H9 (cell line): ENCODE measurements around the gene BPIFB6. TPM values are rescaled to one million over a fixed set of nuclear protein-coding genes. Genes with fewer than 3 reads are reported as not detected.

Experiments used
- DNase-seq: peaks from one replicate; pipeline ENCODE4 v3.0.0-alpha.2; 2017
- H2AFZ ChIP-seq: one replicate; pipeline ENCODE4 v1.6.1; 2013; ENCODE audit warnings: mild to moderate bottlenecking, low read length, control low read depth, moderate library complexity
- H2AK5ac ChIP-seq: 2 replicates; pipeline ENCODE4 v1.6.1; 2013; ENCODE audit warnings: low read length, control low read depth, mixed read lengths; ENCODE audit not compliant: insufficient read length
- H2BK120ac ChIP-seq: one replicate; pipeline ENCODE4 v1.6.1; 2013; ENCODE audit warnings: low read depth, mild to moderate bottlenecking, low read length, control low read depth, inconsistent platforms; ENCODE audit not compliant: poor library complexity, severe bottlenecking
- H2BK12ac ChIP-seq: 2 replicates; pipeline ENCODE4 v1.6.1; 2013; ENCODE audit warnings: low read length, control low read depth, mixed read lengths, low read depth; ENCODE audit not compliant: insufficient read length
- H2BK15ac ChIP-seq: 2 replicates; pipeline ENCODE4 v1.6.1; 2013; ENCODE audit warnings: low read depth, low read length, control low read depth
- H2BK20ac ChIP-seq: one replicate; pipeline ENCODE4 v1.6.1; 2013; ENCODE audit warnings: low read depth, mild to moderate bottlenecking, low read length, control low read depth, inconsistent platforms; ENCODE audit not compliant: poor library complexity, severe bottlenecking
- H2BK5ac ChIP-seq: 2 replicates; pipeline ENCODE4 v1.6.1; 2013; ENCODE audit warnings: low read length, control low read depth, mixed read lengths; ENCODE audit not compliant: insufficient read length
- H3K14ac ChIP-seq: 2 replicates; pipeline ENCODE4 v1.6.1; 2013; ENCODE audit warnings: low read length, control low read depth; ENCODE audit not compliant: insufficient read depth
- H3K18ac ChIP-seq: 2 replicates; pipeline ENCODE4 v1.6.1; 2013; ENCODE audit warnings: low read depth, mild to moderate bottlenecking, mixed read lengths, low read length, control low read depth; ENCODE audit not compliant: insufficient read length
- H3K23ac ChIP-seq: 2 replicates; pipeline ENCODE4 v1.6.1; 2013; ENCODE audit warnings: low read length, control low read depth, mixed read lengths, low read depth; ENCODE audit not compliant: insufficient read length
- H3K23me2 ChIP-seq: 2 replicates; pipeline ENCODE4 v1.6.1; 2013; ENCODE audit warnings: low read depth, mild to moderate bottlenecking, mixed read lengths, low read length, control low read depth; ENCODE audit not compliant: insufficient read length, poor library complexity, severe bottlenecking
- H3K27ac ChIP-seq: 2 replicates; pipeline ENCODE4 v1.5.1; 2013; ENCODE audit warnings: low read length, control low read depth, mixed read lengths, low read depth; ENCODE audit not compliant: insufficient read length
- H3K27me3 ChIP-seq: 2 replicates; pipeline ENCODE4 v1.6.1; 2013; ENCODE audit warnings: low read length, control low read depth, inconsistent platforms; ENCODE audit not compliant: insufficient read depth
- H3K4ac ChIP-seq: 2 replicates; pipeline ENCODE4 v1.6.1; 2013; ENCODE audit warnings: low read depth, mild to moderate bottlenecking, control low read depth, inconsistent platforms, low read length, moderate library complexity
- H3K4me1 ChIP-seq: 2 replicates; pipeline ENCODE4 v1.6.1; 2013; ENCODE audit warnings: low read length, control low read depth, inconsistent platforms; ENCODE audit not compliant: insufficient read depth
- H3K4me2 ChIP-seq: 2 replicates; pipeline ENCODE4 v1.6.1; 2013; ENCODE audit warnings: low read length, control low read depth, mixed read lengths; ENCODE audit not compliant: insufficient read length, insufficient read depth
- H3K56ac ChIP-seq: 2 replicates; pipeline ENCODE4 v1.6.1; 2013; ENCODE audit warnings: low read depth, mild to moderate bottlenecking, mixed read lengths, low read length, control low read depth; ENCODE audit not compliant: insufficient read length
- H3K79me1 ChIP-seq: 2 replicates; pipeline ENCODE4 v1.6.1; 2013; ENCODE audit warnings: low read depth, mild to moderate bottlenecking, moderate library complexity, low read length, control low read depth, inconsistent platforms; ENCODE audit not compliant: insufficient read depth, poor library complexity, severe bottlenecking
- H3K79me2 ChIP-seq: 2 replicates; pipeline ENCODE4 v1.6.1; 2013; ENCODE audit warnings: low read length, control low read depth, inconsistent platforms; ENCODE audit not compliant: insufficient read depth
- H3K9ac ChIP-seq: 2 replicates; pipeline ENCODE4 v1.6.1; 2013; ENCODE audit warnings: low read length, control low read depth, mixed read lengths; ENCODE audit not compliant: insufficient read length; ENCODE audit errors: extremely low read depth
- H3K9me3 ChIP-seq: one replicate; pipeline ENCODE4 v1.6.1; 2013; ENCODE audit warnings: low read depth, low read length, inconsistent platforms; ENCODE audit not compliant: control insufficient read depth
- H3T11ph ChIP-seq: one replicate; pipeline ENCODE4 v1.6.1; 2013; ENCODE audit warnings: mild to moderate bottlenecking, low read length, control low read depth, inconsistent platforms
- H4K20me1 ChIP-seq: one replicate; pipeline ENCODE4 v1.6.1; 2013; ENCODE audit not compliant: control insufficient read depth, insufficient read length, insufficient read depth
- H4K5ac ChIP-seq: 2 replicates; pipeline ENCODE4 v1.6.1; 2013; ENCODE audit warnings: low read depth, mild to moderate bottlenecking, mixed read lengths, low read length, control low read depth; ENCODE audit not compliant: insufficient read length
- H4K8ac ChIP-seq: replicated peaks from 2 replicates; pipeline ENCODE4 v1.6.1; 2013; ENCODE audit warnings: low read length, control low read depth, mixed read lengths, low read depth; ENCODE audit not compliant: insufficient read length
- H4K91ac ChIP-seq: 2 replicates; pipeline ENCODE4 v1.6.1; 2013; ENCODE audit warnings: low read depth, mild to moderate bottlenecking, moderate library complexity, mixed read lengths, low read length, control low read depth; ENCODE audit not compliant: insufficient read length
- H3K27ac Mint-ChIP-seq, 3 experiments: 2 replicates in 2 of 3; 3 replicates in 1 of 3; pipeline ENCODE4 v1.8.0; 2020 to 2021; ENCODE audit warnings: mixed read lengths in 3 of 3, mild to moderate bottlenecking in 1 of 3, moderate library complexity in 1 of 3
- H3K27me3 Mint-ChIP-seq: 2 replicates; pipeline ENCODE4 v1.8.0; 2021; ENCODE audit warnings: low read depth, mild to moderate bottlenecking, moderate library complexity, mixed read lengths
- H3K36me3 Mint-ChIP-seq, 3 experiments: 2 replicates in 2 of 3; 3 replicates in 1 of 3; pipeline ENCODE4 v1.8.0; 2020 to 2021; ENCODE audit warnings: low read depth in 3 of 3, mixed read lengths in 3 of 3; ENCODE audit not compliant: insufficient read depth in 1 of 3
- H3K4me1 Mint-ChIP-seq, 2 experiments: 2 replicates each; pipeline ENCODE4 v1.8.0; 2020; ENCODE audit warnings: mixed read lengths in 2 of 2
- H3K4me3 Mint-ChIP-seq, 2 experiments: 2 replicates in 1 of 2; 3 replicates in 1 of 2; pipeline ENCODE4 v1.8.0; 2020 to 2021; ENCODE audit warnings: mild to moderate bottlenecking in 2 of 2, mixed read lengths in 2 of 2, moderate library complexity in 1 of 2
- H3K9me3 Mint-ChIP-seq, 2 experiments: 2 replicates in 1 of 2; 3 replicates in 1 of 2; pipeline ENCODE4 v1.8.0; 2020; ENCODE audit warnings: mild to moderate bottlenecking in 2 of 2, mixed read lengths in 2 of 2, moderate library complexity in 1 of 2
- CTCF ChIP-seq: fragments of 200-600 bp; sonication (generic); conservative IDR thresholded peaks from 3 replicates; pipeline ENCODE4 v1.8.0; 2021; ENCODE audit warnings: antibody characterized with exemption, mild to moderate bottlenecking
- WGBS: extraction: QIAGEN DNeasy Blood & Tissue Kit; methylation state at CpG from one replicate; pipeline ENCODE4 v1.1.7; 2013; ENCODE audit warnings: missing lambda C conversion rate, low lambda C conversion rate, mixed read lengths; ENCODE audit not compliant: insufficient read length; ENCODE audit errors: extremely low coverage; 5-methylcytosine and 5-hydroxymethylcytosine counted together
- long read RNA-seq: library from polyadenylated mRNA; unstranded; transcript quantifications from one replicate; pipeline ENCODE4 v2.0.0, GENCODE V29; 2020
- total RNA-seq: library from RNA; stranded (reverse); gene quantifications from 2 replicates; pipeline ENCODE4 v1.2.1, GENCODE V29; 2021

The BPIFB6 gene
- not detected in 2 replicates for total RNA-seq
- long read RNA-seq, result 0 reads

DNA sequence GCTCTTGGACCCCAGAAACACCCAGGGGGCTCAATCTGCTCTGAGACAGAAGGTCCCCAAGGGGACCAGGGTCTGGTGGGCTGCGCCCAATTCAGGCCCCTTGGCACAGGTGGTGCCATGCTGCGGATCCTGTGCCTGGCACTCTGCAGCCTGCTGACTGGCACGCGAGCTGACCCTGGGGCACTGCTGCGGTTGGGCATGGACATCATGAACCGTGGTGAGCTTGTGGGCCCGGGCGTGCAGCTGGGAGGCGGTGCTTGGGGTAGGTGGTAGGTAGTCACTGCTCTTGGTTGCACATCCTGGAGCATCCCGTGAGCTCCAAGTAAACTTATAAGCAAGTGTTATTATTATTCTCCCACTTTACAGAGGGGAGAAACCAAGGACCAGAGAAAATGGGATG is at the start of gene BPIFB6:
TSS of gene BPIFB6 (plus strand) at position 118 of the 400 bp plus-strand sequence. CDS start at position 118, 0 bp downstream.
- peaks cover 0 to 2% of the 10 kb centered on the region in 2 experiments; a peak in 1 of 4 replicates for H3K4me1 Mint-ChIP-seq
- Histone ChIP-seq H3K4me2 (no peak within 1 kb of the TSS), H2BK120ac (no peak within 1 kb of the TSS), H3K79me1 (no peaks in the 10 kb centered on the region), H3K4ac (no peak within 1 kb of the TSS), H4K5ac (no peak within 1 kb of the TSS), H3K4me1 (no peaks in the 10 kb centered on the region), H4K20me1 (no peaks in the 10 kb centered on the region), H4K91ac (no peak within 1 kb of the TSS), H2BK20ac (no peak within 1 kb of the TSS), H3K56ac (no peak within 1 kb of the TSS), H4K8ac (no peak within 1 kb of the TSS), H3K9ac (no peak within 1 kb of the TSS), H2BK12ac (no peak within 1 kb of the TSS), H3K23ac (no peak within 1 kb of the TSS), H3K9me3 (no peaks in the 10 kb centered on the region), H3K27me3 (no peaks in the 10 kb centered on the region), H3K14ac (no peak within 1 kb of the TSS), H3T11ph (no peak within 1 kb of the TSS), H2BK5ac (no peak within 1 kb of the TSS), H3K79me2 (no peaks in the 10 kb centered on the region), H2BK15ac (no peak within 1 kb of the TSS), H3K18ac (no peak within 1 kb of the TSS), H3K27ac (no peak within 1 kb of the TSS), H3K23me2 (no peaks in the 10 kb centered on the region), H2AK5ac (no peak within 1 kb of the TSS), H2AFZ (no peak within 1 kb of the TSS)
- peaks cover 17% of the 10 kb centered on the region for H3K27me3 Mint-ChIP-seq
- no peaks in the 10 kb centered on the region for H3K36me3 Mint-ChIP-seq
- H3K4me3 Mint-ChIP-seq, result no peak within 1 kb of the TSS
- no peak for TF ChIP-seq CTCF
- H3K9me3 Mint-ChIP-seq, result peaks cover 2 to 4% of the 10 kb centered on the region in 2 experiments; a peak in 2 of 5 replicates
- no peak for DNase-seq
- no peak within 1 kb of the TSS for H3K27ac Mint-ChIP-seq
- no CpG with 5 or more reads among the region's 10 CpGs for WGBS
